ENCODE data around the gene GCGR.
"Not testable (repeated sequence)": the region's sequence is repeated elsewhere in the genome, so short reads cannot be mapped to it uniquely, and the experiment has no call there.

DNA sequence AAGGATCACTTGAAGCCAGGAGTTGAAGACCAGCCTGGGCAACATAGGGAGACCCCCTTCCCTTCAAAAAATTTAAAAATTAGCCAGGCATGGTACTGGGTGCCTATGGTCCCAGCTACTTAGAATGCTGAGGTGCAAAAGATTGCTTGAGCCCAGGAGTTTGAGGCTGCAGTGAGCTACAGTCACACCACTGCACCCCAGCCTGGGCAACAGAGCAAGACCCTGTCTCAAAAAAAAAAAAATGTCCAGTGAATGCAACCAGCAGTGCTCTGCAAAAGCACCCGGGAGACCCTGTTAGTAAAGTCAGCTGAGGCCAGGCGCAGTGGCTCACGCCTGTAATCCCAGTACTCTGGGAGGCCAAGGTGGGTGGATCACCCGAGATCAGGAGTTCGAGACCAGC lies 36.1 kb downstream of the GCGR start:
- TF ChIP-seq, protein P1, sequence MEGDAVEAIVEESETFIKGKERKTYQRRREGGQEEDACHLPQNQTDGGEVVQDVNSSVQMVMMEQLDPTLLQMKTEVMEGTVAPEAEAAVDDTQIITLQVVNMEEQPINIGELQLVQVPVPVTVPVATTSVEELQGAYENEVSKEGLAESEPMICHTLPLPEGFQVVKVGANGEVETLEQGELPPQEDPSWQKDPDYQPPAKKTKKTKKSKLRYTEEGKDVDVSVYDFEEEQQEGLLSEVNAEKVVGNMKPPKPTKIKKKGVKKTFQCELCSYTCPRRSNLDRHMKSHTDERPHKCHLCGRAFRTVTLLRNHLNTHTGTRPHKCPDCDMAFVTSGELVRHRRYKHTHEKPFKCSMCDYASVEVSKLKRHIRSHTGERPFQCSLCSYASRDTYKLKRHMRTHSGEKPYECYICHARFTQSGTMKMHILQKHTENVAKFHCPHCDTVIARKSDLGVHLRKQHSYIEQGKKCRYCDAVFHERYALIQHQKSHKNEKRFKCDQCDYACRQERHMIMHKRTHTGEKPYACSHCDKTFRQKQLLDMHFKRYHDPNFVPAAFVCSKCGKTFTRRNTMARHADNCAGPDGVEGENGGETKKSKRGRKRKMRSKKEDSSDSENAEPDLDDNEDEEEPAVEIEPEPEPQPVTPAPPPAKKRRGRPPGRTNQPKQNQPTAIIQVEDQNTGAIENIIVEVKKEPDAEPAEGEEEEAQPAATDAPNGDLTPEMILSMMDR (IDR thresholded peaks at IDR 0.05): not testable (repeated sequence)
- TF ChIP-seq POLR2A (IDR thresholded peaks at IDR 0.05; ENCODE audit: low read length); HOXA7 (CRISPR knock-in tag; IDR thresholded peaks at IDR 0.05); EHMT2 (IDR thresholded peaks at IDR 0.05; ENCODE audit: low read depth); JUN (IDR thresholded peaks at IDR 0.05); ZNF302 (CRISPR knock-in tag; IDR thresholded peaks at IDR 0.05): not testable (repeated sequence)
- TF ChIP-seq, protein P2, sequence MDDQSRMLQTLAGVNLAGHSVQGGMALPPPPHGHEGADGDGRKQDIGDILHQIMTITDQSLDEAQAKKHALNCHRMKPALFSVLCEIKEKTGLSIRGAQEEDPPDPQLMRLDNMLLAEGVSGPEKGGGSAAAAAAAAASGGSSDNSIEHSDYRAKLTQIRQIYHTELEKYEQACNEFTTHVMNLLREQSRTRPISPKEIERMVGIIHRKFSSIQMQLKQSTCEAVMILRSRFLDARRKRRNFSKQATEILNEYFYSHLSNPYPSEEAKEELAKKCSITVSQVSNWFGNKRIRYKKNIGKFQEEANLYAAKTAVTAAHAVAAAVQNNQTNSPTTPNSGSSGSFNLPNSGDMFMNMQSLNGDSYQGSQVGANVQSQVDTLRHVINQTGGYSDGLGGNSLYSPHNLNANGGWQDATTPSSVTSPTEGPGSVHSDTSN (IDR thresholded peaks at IDR 0.05): not testable (repeated sequence)
- TF ChIP-seq, protein P3, sequence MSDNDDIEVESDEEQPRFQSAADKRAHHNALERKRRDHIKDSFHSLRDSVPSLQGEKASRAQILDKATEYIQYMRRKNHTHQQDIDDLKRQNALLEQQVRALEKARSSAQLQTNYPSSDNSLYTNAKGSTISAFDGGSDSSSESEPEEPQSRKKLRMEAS (IDR thresholded peaks at IDR 0.05): not testable (repeated sequence)
